COLO668 (cell line): ENCODE data around the gene C4orf36.
"Not testable (repeated sequence)": the region's sequence is repeated elsewhere in the genome, so short reads cannot be mapped to it uniquely, and the experiment has no call there.

Experiments
- DNase-seq: peaks from one replicate; lab custom pipeline; 2025; ENCODE audit not compliant: unreplicated experiment; lab: John Stamatoyannopoulos, UW

C4orf36 gene

DNA sequence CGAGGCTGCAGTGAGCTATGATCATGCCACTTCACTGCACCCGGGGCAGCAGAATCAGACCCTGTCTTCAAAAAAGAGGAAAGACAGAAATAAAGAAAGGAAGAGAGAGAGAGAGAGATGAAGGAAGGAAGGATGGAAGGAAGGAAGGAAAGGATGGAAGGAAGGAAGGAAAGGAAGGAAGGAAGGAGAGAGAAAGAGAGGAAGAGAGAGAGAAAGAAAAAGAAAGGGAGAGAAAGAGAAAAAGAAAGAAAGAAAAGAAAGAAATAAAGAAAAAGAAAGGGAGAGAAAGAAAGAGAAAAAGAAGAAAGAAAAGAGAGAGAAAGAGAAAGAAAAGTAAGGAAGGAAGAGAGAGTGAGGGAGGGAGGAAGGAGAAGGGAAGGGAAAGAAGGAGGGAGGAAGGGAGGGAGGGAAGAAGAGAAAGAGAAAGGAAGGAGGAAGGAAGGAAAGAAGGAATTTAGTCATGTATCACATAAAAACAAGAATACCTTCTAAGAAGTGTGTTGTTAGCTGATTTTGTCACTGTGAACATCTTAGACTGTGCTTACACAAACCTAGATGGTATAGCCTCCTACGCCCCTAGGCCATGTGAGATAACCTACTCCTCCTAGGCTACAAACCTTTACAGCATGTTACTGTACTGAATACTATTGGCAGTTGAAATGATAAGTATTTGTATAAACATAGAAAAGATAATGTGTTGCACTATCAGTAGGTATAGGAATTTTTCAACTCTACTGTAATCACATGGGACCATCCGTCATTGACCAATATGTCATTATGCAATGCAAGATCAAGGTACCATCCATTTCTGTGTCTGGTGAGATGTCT lies 25.2 kb upstream of the C4orf36 start:
- DNase-seq = no peak

DNA sequence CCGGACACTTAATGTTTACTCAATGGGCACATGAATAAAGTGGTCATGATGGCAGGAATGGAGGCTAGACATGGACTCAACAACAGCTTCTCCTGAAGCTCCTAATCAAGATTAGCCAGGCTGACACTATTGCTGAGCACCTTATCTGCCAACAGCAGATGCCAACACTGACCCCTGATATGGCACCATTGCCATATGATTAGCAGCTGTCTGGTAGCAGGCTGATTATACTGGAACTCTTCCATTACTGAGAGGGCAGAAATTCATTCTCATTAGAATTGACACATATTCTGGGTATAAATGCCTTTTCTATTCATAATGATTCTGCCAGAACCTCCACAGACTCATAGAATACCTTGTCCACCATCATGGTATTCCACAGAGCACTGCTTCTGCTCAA lies 24.2 kb upstream of the C4orf36 start:
- DNase-seq = no peak

DNA sequence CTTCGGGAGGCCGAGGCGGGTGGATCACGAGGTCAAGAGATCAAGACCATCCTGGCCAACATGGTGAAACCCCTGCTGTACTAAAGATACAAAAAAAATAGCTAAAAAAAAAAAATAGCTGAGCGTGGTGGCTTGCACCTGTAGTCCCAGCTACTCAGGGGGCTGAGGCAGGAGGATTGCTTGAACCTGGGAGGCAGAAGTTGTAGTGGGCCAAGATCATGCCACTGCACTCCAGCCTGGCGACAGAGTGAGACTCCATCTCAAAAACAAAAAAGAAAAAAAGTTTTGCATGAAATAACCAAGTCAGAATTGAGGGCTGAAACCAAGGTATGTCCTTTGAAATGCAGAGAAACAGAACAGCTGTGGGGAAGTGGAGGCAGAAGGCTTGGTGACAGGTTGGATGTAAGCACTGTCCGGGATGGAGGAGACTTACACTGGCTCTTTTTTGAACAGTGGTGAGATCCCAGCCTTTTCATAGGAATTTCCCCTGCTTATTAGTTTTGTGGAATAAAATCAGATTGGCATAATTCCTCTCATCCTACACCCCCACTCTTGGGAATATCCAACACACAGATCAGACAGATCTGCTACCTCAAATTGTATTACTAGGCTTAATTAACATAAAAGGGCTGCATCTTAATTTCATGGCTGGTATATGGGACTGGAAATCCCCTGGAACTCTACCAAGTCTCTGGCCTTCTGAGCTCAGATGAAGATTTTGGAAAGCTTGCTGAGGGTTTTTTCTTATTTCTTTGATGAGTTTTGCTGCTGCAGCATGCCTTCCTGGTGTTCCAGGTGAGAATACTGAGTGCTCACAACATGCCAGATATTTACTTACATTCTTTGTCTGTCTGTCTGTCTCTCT lies 18.8 kb upstream of the C4orf36 start:
- no peak for DNase-seq

DNA sequence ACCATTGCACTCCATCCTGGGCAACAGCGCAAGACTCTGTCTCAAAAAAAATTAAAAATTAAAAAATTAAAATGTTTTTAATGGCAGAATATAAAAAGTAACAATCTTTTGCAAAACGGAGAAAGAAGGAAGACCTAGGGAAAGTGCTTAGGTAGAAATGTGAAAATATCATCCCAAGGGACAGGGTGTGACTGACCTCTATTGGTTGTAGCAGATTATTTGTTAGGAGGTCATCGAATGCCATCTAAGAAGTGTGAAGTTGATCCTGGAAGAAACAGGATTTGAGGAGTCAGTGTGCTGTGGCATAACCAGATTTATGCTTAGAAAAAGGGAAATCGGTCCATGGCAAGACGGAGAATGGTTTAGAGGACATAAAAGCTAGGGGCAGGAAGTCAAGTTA lies 18.1 kb upstream of the C4orf36 start:
- DNase-seq = no peak

GRCh38 chr4:86909546-86910295 lies 17.5 kb upstream of the C4orf36 start:
- DNase-seq = no peak

DNA sequence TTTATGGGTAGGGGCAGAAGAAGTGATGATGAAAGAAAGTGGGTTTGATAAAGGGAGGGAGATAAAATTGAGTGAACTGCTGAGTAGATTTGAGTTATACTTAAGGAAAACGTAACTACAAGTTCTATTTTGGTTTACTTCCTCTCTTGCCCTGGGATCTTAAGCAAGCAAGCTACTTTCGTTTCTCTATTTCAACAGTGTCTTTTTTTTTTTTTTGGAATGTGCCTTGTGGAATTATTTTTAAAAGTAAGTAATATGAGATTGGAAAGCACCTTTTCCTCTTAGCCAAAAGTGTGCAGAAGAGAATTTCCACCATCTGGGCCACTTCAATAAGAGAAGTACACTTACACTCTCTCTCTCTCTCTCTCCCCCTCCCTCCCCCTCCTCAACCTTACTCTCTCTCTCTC lies 16.0 kb upstream of the C4orf36 start:
- DNase-seq = no peak

- no peak for DNase-seq
These were observed 9.6 kb upstream of the C4orf36 start for GRCh38 chr4:86901864-86902263.

DNA sequence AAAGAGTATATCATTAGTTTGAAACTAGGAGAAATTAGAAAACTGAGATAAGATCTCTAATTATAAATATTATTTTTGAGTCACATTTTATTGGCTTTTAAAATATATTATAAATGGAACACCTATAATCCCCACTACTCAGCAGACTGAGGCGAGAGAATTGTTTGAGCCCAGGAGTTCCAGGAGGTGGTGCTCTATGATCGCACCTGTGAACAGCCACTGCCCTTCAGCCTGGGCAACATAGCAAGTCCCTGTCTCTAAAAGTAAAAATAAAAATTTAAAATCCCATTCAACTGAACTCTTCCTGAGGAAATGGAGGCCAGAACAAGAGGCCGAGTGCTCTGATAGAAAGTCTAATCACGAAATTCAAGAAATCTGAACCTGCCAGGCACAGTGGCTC lies 6.3 kb upstream of the C4orf36 start:
- DNase-seq = no peak

DNA sequence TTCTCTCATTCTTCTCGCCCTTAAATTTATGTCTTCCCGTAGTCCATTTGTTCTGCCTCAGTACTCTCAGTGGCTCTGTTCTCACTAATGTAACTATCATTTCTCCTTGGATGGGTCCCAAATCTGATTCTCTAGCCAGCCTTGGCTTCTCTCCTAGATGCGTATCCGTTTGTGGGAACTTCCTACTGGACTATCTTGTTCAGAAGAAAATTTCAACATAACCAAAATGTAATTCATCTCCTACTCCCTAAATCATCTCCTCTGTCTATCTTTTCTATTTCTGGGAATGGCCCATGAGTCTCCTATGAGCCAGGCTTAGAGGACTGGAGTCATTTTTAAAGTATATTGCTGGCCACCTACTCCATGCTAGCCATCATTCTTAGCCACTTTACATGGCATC lies 4.4 kb upstream of the C4orf36 start:
- no peak for DNase-seq

GRCh38 chr4:86895692-86896488 lies 3.7 kb upstream of the C4orf36 start:
- DNase-seq = peak; percentile 8

- no peak for DNase-seq
These were observed 2.2 kb upstream of the C4orf36 start for GRCh38 chr4:86894455-86894854.

DNA sequence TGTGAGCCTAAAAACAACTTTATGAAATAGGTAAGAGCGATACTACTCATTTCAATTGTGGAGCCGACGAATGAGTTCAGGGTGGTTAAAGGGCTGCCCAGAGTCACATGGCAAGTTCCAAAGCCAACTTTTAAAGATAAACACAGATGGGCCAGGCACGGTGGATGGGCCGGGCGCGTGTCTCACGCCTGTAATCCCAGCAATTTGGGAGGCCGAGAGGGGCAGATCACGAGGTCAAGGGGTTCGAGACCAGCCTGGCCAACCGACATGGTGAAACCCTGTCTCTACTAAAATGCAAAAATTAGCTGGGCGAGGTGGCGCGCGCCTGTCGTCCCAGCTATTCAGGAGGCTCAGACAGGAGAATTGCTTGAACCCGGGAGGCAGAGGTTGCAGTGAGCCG lies 914 bp upstream of the C4orf36 start:
- no peak for DNase-seq

- no peak for DNase-seq
These were observed 376 bp upstream of the C4orf36 start for GRCh38 chr4:86892636-86892960.

DNA sequence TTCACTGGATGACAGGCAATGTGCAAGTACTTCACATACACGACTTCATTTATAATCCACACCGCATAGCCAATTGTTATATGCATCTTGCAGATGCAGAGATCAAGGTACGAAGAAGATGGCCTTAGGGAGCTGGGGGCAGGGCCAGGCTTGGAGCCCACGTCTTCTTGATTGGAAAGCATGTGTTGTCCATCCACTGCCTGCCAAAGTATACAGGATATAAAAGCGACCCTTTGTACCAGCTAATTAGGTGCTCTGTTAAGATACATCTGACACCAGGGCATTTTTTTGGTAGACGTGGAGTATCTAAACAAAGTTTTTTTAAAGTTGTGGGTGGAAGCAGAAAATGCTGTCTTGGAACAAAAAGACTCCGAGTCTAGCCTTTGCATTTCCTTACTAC lies 1.4 kb downstream of the C4orf36 start:
- DNase-seq = no peak

GRCh38 chr4:86879641-86880040 lies 12.6 kb downstream of the C4orf36 start:
- no peak for DNase-seq

DNA sequence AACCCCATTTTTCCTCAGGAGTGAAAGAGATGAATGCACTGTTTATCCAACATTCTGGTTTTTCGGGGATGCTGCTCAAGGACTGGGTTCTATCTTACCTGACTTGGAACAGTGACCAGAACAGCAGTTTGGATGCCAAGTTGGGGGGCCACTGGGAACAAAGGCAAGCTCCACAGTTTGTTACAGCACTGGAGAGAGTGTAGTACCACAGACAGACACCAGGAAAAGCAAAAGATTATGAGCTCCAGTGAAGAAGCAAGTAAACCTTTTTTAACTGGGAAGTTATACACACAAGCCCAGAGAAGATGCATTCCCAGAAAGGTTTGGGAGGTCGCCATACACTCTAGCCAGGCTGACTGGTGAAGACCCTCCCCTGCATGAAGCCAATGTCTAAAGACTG lies 13.6 kb downstream of the C4orf36 start:
- no peak for DNase-seq

- no peak for DNase-seq
These were observed 15.1 kb downstream of the C4orf36 start for GRCh38 chr4:86876894-86877685.

DNA sequence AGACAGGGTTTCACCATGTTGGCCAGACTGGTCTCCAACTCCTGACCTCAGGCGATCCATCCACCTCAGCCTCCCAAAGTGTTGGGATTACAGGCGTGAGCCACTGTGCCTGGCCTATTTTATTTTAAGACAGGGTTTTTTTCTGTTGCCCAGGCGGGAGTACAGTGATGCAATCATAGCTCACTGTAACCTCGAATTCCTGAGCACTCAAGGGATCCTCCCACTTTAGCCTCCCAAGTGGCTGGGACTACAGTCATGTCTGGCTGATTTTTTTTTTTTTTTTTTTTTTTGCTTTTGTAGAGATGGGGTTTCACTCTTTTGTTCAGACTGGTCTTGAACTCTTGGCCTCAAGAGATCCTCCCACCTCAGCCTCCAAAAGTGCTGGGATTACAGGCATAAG lies 16.8 kb downstream of the C4orf36 start:
- DNase-seq = not testable (repeated sequence)

DNA sequence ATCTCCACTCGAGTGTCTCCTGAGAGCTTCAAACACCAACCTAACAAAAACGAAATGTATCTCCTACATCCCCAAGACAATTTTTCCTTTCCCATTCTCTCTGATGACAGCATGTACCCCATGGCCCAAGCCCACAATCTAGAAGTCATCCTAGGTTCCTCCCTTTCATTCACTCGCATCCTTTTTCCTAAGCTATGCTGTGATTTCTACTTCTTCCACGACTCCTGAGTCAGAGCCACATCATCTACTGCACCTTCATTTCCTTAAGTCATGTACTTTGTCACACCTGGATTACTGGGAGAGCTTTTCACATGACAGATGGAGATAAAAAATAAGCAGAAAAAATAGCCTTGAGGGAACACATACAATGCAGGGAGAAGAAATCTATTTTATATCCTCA lies 20.1 kb downstream of the C4orf36 start:
- no peak for DNase-seq

GRCh38 chr4:86870442-86871069 lies 21.7 kb downstream of the C4orf36 start:
- DNase-seq = no peak
